K562 (cell line): Measurements from ENCODE around the gene HBM. TPM values are rescaled to one million over a fixed set of nuclear protein-coding genes. Genes with fewer than 3 reads are reported as not detected.

Experiments
- ATAC-seq: fragments of 200-7000 bp; cut with Tn5 transposase; 3 replicates; pipeline ENCODE4 v1.9.1; 2020; ENCODE audit warnings: moderate library complexity
- BruUV-seq: library from RNA; stranded (reverse); fragments of 400-500 nt; replicated peaks from 2 replicates; lab custom pipeline; 2021; lab: Mats Ljungman, UMichigan
- CTCF ChIA-PET: fragments of 300-600 bp; formaldehyde crosslinking; extraction: SDS; loops from one replicate; lab custom pipeline; 2021; ENCODE audit warnings: low intra/inter-chr PET ratio; lab: Yijun Ruan, JAX
- POLR2A ChIA-PET: fragments of 300-600, 350-650 bp; sonication (Branson Sonifier 250); formaldehyde crosslinking; extraction: SDS; loops from one replicate; lab custom pipeline; 2021; ENCODE audit warnings: antibody characterized with exemption, inconsistent platforms; lab: Yijun Ruan, JAX
- DNase-seq, 4 experiments: peaks; one replicate each; pipeline versions ENCODE4 v3.0.0 to v3.0.0-alpha.2; 2011 to 2018; ENCODE audit warnings: low spot score in 3 of 4, mixed read lengths in 3 of 4; ENCODE audit errors: extremely low read depth in 1 of 4
- FAIRE-seq: peaks from 2 replicates; lab custom pipeline; 2011; peaks lifted over from hg19 to GRCh38; lab: Jason Lieb, UNC
- H2AFZ ChIP-seq: 2 replicates; pipeline ENCODE4 v1.6.0; 2011; ENCODE audit warnings: low read depth, low read length, control low read depth, inconsistent platforms
- H3K27ac ChIP-seq: fragments of 200-600 bp; 3 replicates; pipeline ENCODE4 v1.8.0; 2011; ENCODE audit warnings: low read depth, mild to moderate bottlenecking, control low read depth, inconsistent platforms, low read length, moderate library complexity, mixed read lengths; ENCODE audit errors: extremely low read depth
- H3K27me3 ChIP-seq, 2 experiments: fragments of 300-600 bp in 1 of 2; 2 replicates in 1 of 2; 3 replicates in 1 of 2; pipeline versions ENCODE4 v1.6.0 to v1.8.0; 2011; ENCODE audit warnings: inconsistent platforms in 2 of 2, low read length in 2 of 2, mild to moderate bottlenecking in 1 of 2, mixed read lengths in 1 of 2, moderate library complexity in 1 of 2; ENCODE audit not compliant: control insufficient read depth in 2 of 2, insufficient read depth in 2 of 2
- H3K36me3 ChIP-seq: fragments of 300-600 bp; 3 replicates; pipeline ENCODE4 v1.8.0; 2011; ENCODE audit warnings: mild to moderate bottlenecking, low read length, inconsistent platforms; ENCODE audit not compliant: control insufficient read depth, insufficient read depth
- H3K4me1 ChIP-seq, 2 experiments: fragments of 200-600 bp in 1 of 2; replicated peaks in 1 of 2; 2 replicates in 1 of 2; 3 replicates in 1 of 2; pipeline versions ENCODE4 v1.5.1 to v1.8.0; 2011; ENCODE audit warnings: inconsistent platforms in 2 of 2, low read length in 2 of 2, mild to moderate bottlenecking in 1 of 2, mixed read lengths in 1 of 2, moderate library complexity in 1 of 2; ENCODE audit not compliant: control insufficient read depth in 2 of 2, insufficient read depth in 2 of 2
- H3K4me2 ChIP-seq: 2 replicates; pipeline ENCODE4 v1.6.1; 2011; ENCODE audit warnings: low read length, control low read depth, inconsistent platforms, mixed read lengths; ENCODE audit not compliant: insufficient read depth
- H3K4me3 ChIP-seq: fragments of 200-600 bp; sonication (generic), shearing (Covaris generic); 2 replicates; pipeline ENCODE4 v1.5.1; 2016; ENCODE audit warnings: control low read depth, inconsistent platforms
- H3K79me2 ChIP-seq: fragments of 200-600 bp; 3 replicates; pipeline ENCODE4 v1.8.0; 2011; ENCODE audit warnings: low read length, inconsistent platforms; ENCODE audit not compliant: control insufficient read depth, insufficient read depth
- H3K9ac ChIP-seq, 2 experiments: 2 replicates each; pipeline versions ENCODE4 v1.6.0 to v1.6.1; 2011; ENCODE audit warnings: low read depth in 2 of 2, low read length in 2 of 2, control low read depth in 1 of 2, inconsistent platforms in 1 of 2, mild to moderate bottlenecking in 1 of 2, mixed read lengths in 1 of 2; ENCODE audit not compliant: insufficient read depth in 1 of 2
- H3K9me1 ChIP-seq: one replicate; pipeline ENCODE4 v1.6.0; 2011; ENCODE audit warnings: inconsistent platforms, mild to moderate bottlenecking, low read length, moderate library complexity; ENCODE audit not compliant: control insufficient read depth, insufficient read depth
- H3K9me3 ChIP-seq: replicated peaks from 2 replicates; pipeline ENCODE4 v1.5.1; 2011; ENCODE audit warnings: low read depth, low read length, inconsistent platforms; ENCODE audit not compliant: control insufficient read depth, insufficient read depth
- H4K20me1 ChIP-seq: replicated peaks from 2 replicates; pipeline ENCODE4 v1.6.1; 2011; ENCODE audit warnings: low read length, inconsistent platforms, mixed read lengths; ENCODE audit not compliant: control insufficient read depth, insufficient read depth
- CREM ChIP-seq: IDR thresholded peaks from 2 replicates; pipeline ENCODE4 v1.6.1; 2014; ENCODE audit warnings: antibody characterized with exemption, low read depth
- HMGN3 ChIP-seq: IDR thresholded peaks from 2 replicates; pipeline ENCODE4 v1.6.1; 2011; ENCODE audit warnings: borderline replicate concordance, low read depth, mild to moderate bottlenecking, mixed read lengths, low read length; ENCODE audit not compliant: insufficient read length; ENCODE audit errors: extremely low read depth
- PRMT5 ChIP-seq: sonication (generic); formaldehyde crosslinking; IDR thresholded peaks from 2 replicates; pipeline ENCODE4 v1.5.0; 2020; ENCODE audit warnings: missing genetic modification reagents
- PTRF ChIP-seq: fragments of 450-650 bp; IDR thresholded peaks from 2 replicates; pipeline ENCODE4 v1.6.1; 2016; ENCODE audit warnings: mild to moderate bottlenecking, missing genetic modification characterization, missing compliant biosample characterization
- RREB1 ChIP-seq: fragments of 250-450 bp; sonication (Bioruptor Pico); IDR thresholded peaks from 2 replicates; pipeline ENCODE4 v1.4.0; 2020
- VEZF1 ChIP-seq: fragments of 200-800 bp; sonication (Bioruptor generic); IDR thresholded peaks from 2 replicates; pipeline ENCODE4 v1.6.1; 2017; ENCODE audit warnings: missing genetic modification characterization, missing compliant biosample characterization
- ZNF316 ChIP-seq: fragments of 450-650 bp; IDR thresholded peaks from 2 replicates; pipeline ENCODE4 v1.6.1; 2016
- WGBS: fragments of 100-300 bp; shearing (Covaris generic); methylation state at CpG from one replicate; pipeline ENCODE4 v1.1.6; 2016; ENCODE audit warnings: low coverage, mixed read lengths; ENCODE audit not compliant: insufficient coverage; ENCODE audit errors: missing lambda C conversion rate; 5-methylcytosine and 5-hydroxymethylcytosine counted together
- in situ Hi-C: fragments of 300-500 bp; cut with MboI; formaldehyde crosslinking; loops from 4 replicates; pipeline ENCODE4 v1.15.0; 2018; ENCODE audit warnings: inconsistent platforms, mixed read lengths
- intact Hi-C: fragments of 100-400 bp; cut with micrococcal nuclease; formaldehyde crosslinking; loops from 2 replicates; pipeline ENCODE4 v1.14.2; 2022
- polyA plus RNA-seq, 8 experiments: library from polyadenylated mRNA; depleted of rRNA in 4 of 8; stranded (reverse) in 5 of 8; unstranded in 3 of 8; fragments of >200 nt; fragmentation: Nextera tagmentation in 2 of 8; fragmentation: Illumina TruSeq in 1 of 8; extraction: Ambion mirVana in 2 of 8; extraction: Trizol in 1 of 8; gene quantifications; 2 replicates each; pipeline versions ENCODE4 v1.2.1 to v1.2.3, GENCODE V29; 2011 to 2014; ENCODE audit warnings: inconsistent platforms in 1 of 8, missing spikeins in 1 of 8
- total RNA-seq, 7 experiments: library from RNA; depleted of rRNA in 6 of 7; stranded (reverse); fragments of >200 nt in 6 of 7; fragmentation: Illumina TruSeq in 2 of 7; extraction: Trizol in 2 of 7; gene quantifications; 2 replicates each; pipeline versions ENCODE4 v1.2.1 to v1.2.3, GENCODE V29; 2011 to 2021; ENCODE audit warnings: low replicate concordance in 1 of 7
- TF ChIP-seq, protein P1 (sequence below): IDR thresholded peaks from 2 replicates; pipeline ENCODE4 v1.6.1; 2012; ENCODE audit warnings: low read depth, low read length, improper control_type of control experiment, borderline replicate concordance

Gene HBM
- total and polyA plus RNA-seq, 9 of the 15 experiments (the other 6 are each of a cell fraction or from before 2014, with no cell fraction given): not detected

DNA sequence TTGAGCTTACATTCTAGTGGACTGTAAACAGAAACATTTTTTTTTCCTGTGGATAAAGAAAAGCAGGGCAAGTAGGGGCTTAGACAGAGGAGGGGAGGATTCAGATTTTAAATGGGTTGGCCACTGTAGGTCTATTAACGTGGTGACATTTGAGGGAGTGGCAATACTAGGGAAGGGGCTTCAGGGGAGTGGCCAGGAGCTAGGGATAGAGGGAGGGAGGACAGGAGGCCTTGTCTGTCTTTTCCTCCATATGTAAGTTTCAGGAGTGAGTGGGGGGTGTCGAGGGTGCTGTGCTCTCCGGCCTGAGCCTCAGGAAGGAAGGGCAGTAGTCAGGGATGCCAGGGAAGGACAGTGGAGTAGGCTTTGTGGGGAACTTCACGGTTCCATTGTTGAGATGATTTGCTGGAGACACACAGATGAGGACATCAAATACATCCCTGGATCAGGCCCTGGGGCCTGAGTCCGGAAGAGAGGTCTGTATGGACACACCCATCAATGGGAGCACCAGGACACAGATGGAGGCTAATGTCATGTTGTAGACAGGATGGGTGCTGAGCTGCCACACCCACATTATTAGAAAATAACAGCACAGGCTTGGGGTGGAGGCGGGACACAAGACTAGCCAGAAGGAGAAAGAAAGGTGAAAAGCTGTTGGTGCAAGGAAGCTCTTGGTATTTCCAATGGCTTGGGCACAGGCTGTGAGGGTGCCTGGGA, 6.5 kb upstream of the HBM start:
- DNase-seq (peak in 1 of 4 experiments; percentile 17), FAIRE-seq (no peak), ATAC-seq (peak; percentile 16; the same call in 2 of the 3 replicates)
- POLR2A ChIA-PET: interaction anchor here (0.6 kb wide), 2 partner anchors 11 to 568 kb away, joined by 3 read pairs; partner anchors contain the start of gene HAGHL
- Histone ChIP-seq H3K4me1 (peaks cover 8 to 44% of the 10 kb centered on the region in 2 experiments; a peak in 4 of 5 replicates), H3K9me3 (0 out of 2 replicates have a peak, but pooled peaks cover 2% of the 10 kb centered on the region), H3K4me3 (no peak overlapping the region), H3K27ac (no peak overlapping the region), H3K79me2 (no peaks in the 10 kb centered on the region), H3K27me3 (no peaks in the 10 kb centered on the region), H3K4me2 (no peak overlapping the region; the same call in 1 of the 2 replicates), H3K9ac (no peak overlapping the region), H4K20me1 (no peaks in the 10 kb centered on the region), H3K36me3 (no peaks in the 10 kb centered on the region), H2AFZ (peak overlapping the region; percentile 15; the same call in 1 of the 2 replicates), H3K9me1 (no peaks in the 10 kb centered on the region)
- intact Hi-C loops (no loop called here), in situ Hi-C loops (no loop called here)
- 34% methylated on average over 6 of the region's 6 CpGs for WGBS
- no TSS peak for BruUV-seq
- CTCF ChIA-PET: no interaction called here
- TF ChIP-seq ZNF316 (no peak), HMGN3 (no peak), VEZF1 (no peak), CREM (no peak), RREB1 (CRISPR knock-in tag) (no peak), PTRF (no peak), PRMT5 (CRISPR knock-in tag) (no peak)
- TF ChIP-seq, protein P1, sequence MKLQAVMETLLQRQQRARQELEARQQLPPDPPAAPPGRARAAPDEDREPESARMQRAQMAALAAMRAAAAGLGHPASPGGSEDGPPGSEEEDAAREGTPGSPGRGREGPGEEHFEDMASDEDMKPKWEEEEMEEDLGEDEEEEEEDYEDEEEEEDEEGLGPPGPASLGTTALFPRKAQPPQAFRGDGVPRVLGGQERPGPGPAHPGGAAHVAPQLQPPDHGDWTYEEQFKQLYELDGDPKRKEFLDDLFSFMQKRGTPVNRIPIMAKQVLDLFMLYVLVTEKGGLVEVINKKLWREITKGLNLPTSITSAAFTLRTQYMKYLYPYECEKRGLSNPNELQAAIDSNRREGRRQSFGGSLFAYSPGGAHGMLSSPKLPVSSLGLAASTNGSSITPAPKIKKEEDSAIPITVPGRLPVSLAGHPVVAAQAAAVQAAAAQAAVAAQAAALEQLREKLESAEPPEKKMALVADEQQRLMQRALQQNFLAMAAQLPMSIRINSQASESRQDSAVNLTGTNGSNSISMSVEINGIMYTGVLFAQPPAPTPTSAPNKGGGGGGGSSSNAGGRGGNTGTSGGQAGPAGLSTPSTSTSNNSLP: no peak
